Inferior parietal cortex (tissue), 1 donor: Measurements from ENCODE around the gene KRT3.
"Not testable (repeated sequence)": the region's sequence is repeated elsewhere in the genome, so short reads cannot be mapped to it uniquely, and the experiment has no call there.

Experiments used
- DNase-seq: peaks from one replicate; pipeline ENCODE4 v3.0.0-alpha.2; 2016; ENCODE audit errors: extremely low spot score

The KRT3 gene

GRCh38 chr12:52798003-52798670, 2.2 kb upstream of the KRT3 start:
- DNase-seq, result no peak

GRCh38 chr12:52797529-52797894, 1.6 kb upstream of the KRT3 start:
- no peak for DNase-seq

GRCh38 chr12:52796839-52797528, 1.1 kb upstream of the KRT3 start:
- DNase-seq, result peak; percentile 15

GRCh38 chr12:52796429-52796794, 495 bp upstream of the KRT3 start:
- DNase-seq, result no peak

GRCh38 chr12:52795332-52795674, 614 bp downstream of the KRT3 start:
- not testable (repeated sequence) for DNase-seq

GRCh38 chr12:52794479-52795331, 1.2 kb downstream of the KRT3 start:
- DNase-seq, result no peak

- DNase-seq, result no peak
Observed at GRCh38 chr12:52792185-52793029, 3.5 kb downstream of the KRT3 start.

- DNase-seq, result no peak
Observed at GRCh38 chr12:52791271-52792184, 4.4 kb downstream of the KRT3 start.

GRCh38 chr12:52790427-52791270, 5.3 kb downstream of the KRT3 start:
- DNase-seq, result no peak

GRCh38 chr12:52789637-52790426, 6.1 kb downstream of the KRT3 start:
- DNase-seq, result no peak

- no peak for DNase-seq
Observed at GRCh38 chr12:52788876-52789636, 6.9 kb downstream of the KRT3 start.

- no peak for DNase-seq
Observed at GRCh38 chr12:52788192-52788875, 7.6 kb downstream of the KRT3 start.

GRCh38 chr12:52787324-52788191, 8.4 kb downstream of the KRT3 start:
- no peak for DNase-seq

GRCh38 chr12:52784909-52785308, 11.0 kb downstream of the KRT3 start:
- no peak for DNase-seq

- no peak for DNase-seq
Observed at GRCh38 chr12:52783563-52784316, 12.2 kb downstream of the KRT3 start.

- DNase-seq, result no peak
Observed at GRCh38 chr12:52782502-52782901, 13.4 kb downstream of the KRT3 start.
